ENCODE data around the gene EGF.

DNA sequence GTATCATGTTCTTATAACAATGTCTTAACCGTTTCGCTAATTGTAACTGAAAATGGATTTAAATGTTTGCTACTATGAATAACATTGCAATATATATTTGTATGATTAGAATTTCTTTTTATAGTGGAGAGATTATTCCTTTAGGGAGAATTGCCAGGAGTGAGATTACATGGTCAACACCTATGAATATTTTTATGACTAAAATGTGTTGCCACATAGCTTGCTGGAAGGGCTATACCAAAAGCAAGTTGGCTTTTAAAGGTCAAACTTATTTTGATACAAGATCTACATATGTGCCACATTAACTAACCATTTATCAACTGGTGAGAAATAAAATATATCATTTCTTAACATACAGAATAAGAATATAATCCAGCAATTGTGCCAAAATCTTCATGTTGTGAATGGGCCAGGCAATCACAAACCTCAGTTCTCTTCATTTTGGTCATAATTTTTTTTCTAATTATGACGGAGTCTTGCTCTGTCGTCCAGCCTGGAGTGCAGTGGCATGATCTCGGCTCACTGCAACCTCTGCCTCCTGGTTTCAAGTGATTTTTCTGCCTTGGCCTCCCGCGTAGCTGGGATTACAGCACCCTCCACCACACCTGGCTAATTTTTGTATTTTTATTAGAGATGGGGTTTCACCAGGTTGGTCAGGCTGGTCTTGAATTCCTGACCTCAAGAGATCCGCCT lies 10.0 kb upstream of the EGF start:
- TF ChIP-seq YY1 (IDR thresholded peaks at IDR 0.05; ENCODE audit: insufficient read depth, insufficient read length) (no peak), ZNF274 (IDR thresholded peaks at IDR 0.05; ENCODE audit: low read depth, low read length) (no peak)
